Colonic mucosa (tissue), 4 donors: ENCODE results near the gene SORCS1. TPM values are rescaled to one million over a fixed set of nuclear protein-coding genes. Genes with fewer than 3 reads are reported as not detected.

Experiments used
- DNase-seq: peaks from one replicate; pipeline ENCODE4 v3.0.0-alpha.2; 2020
- H3K27ac ChIP-seq: fragments of 200-600 bp; one replicate; pipeline ENCODE4 v1.8.0; 2021
- H3K27me3 ChIP-seq: fragments of 200-600 bp; one replicate; pipeline ENCODE4 v1.8.0; 2021
- H3K36me3 ChIP-seq: fragments of 200-600 bp; one replicate; pipeline ENCODE4 v1.8.0; 2021
- H3K4me1 ChIP-seq: fragments of 200-600 bp; one replicate; pipeline ENCODE4 v1.8.0; 2021; ENCODE audit warnings: mild to moderate bottlenecking
- H3K4me3 ChIP-seq: fragments of 200-600 bp; one replicate; pipeline ENCODE4 v1.8.0; 2021
- H3K9ac ChIP-seq, 2 donors: one replicate each; pipeline ENCODE4 v1.7.0; 2013; ENCODE audit warnings: control low read depth in 2 of 2, low read depth in 2 of 2, low read length in 2 of 2
- H3K9me3 ChIP-seq: fragments of 200-600 bp; one replicate; pipeline ENCODE4 v1.8.0; 2021
- intact Hi-C: fragments of 100-400 bp; cut with DNase I; formaldehyde crosslinking; loops from one replicate; pipeline ENCODE4 v1.14.1; 2022
- total RNA-seq, 2 donors: library from RNA; stranded (reverse); fragmentation: NEBNext Ultra II Directional in 1 of 2; extraction: Animal tissue kit (Norgen Biotek cat#: 25700) in 1 of 2; gene quantifications; one replicate each; pipeline ENCODE4 v1.2.1, GENCODE V29; 2021
- TF ChIP-seq, protein P1 (sequence below): fragments of 200-600 bp; IDR thresholded peaks from one replicate; pipeline ENCODE4 v1.8.0; 2022; ENCODE audit warnings: antibody characterized with exemption, mild to moderate bottlenecking
- donor health status: healthy.
- donor health status: DM: no; HTN: no; CAD: no.
- donor health status: DM: no; HTN: no; CAD: no.

The SORCS1 gene
- total RNA-seq, 2 donors from 2014 or later: 0.40 to 1.6 TPM

DNA sequence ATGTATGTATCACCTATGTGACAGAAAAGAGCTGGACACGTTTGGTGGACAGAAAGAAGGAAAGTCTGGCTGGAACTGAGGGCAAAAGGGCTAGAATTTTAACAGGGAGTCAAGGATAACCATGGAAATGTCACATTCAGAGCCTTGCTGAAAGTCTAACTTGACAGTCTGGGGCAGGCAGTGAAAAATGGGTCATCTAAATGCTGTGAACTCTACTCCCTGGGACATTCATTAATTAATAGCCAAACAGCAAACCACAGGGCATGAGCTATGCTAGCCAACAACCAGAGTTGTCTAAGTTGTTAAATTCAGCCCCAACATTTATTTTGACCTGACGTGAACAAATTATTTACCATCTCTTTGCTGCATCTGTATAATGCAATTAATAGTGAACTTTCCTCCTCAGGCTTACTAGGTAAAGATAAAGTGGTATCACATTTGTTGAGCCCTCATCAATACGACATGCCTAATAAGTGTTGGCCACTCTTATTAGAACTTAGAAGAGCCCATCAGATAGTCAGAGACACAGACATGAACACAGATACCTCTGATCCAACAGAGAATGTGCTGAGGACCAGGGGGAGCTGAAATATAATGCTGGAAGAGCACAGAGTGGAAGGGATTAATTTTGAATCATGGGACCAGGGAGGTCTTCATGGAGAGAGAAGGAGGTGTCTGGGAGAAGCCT lies 109.9 kb downstream of the SORCS1 start:
- intact Hi-C loops: no loop called here
- no peaks in the 10 kb centered on the region for H3K9me3 ChIP-seq
- DNase-seq: no peak
- H3K27me3 ChIP-seq: no peaks in the 10 kb centered on the region
- TF ChIP-seq, protein P1, sequence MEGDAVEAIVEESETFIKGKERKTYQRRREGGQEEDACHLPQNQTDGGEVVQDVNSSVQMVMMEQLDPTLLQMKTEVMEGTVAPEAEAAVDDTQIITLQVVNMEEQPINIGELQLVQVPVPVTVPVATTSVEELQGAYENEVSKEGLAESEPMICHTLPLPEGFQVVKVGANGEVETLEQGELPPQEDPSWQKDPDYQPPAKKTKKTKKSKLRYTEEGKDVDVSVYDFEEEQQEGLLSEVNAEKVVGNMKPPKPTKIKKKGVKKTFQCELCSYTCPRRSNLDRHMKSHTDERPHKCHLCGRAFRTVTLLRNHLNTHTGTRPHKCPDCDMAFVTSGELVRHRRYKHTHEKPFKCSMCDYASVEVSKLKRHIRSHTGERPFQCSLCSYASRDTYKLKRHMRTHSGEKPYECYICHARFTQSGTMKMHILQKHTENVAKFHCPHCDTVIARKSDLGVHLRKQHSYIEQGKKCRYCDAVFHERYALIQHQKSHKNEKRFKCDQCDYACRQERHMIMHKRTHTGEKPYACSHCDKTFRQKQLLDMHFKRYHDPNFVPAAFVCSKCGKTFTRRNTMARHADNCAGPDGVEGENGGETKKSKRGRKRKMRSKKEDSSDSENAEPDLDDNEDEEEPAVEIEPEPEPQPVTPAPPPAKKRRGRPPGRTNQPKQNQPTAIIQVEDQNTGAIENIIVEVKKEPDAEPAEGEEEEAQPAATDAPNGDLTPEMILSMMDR: no peak
- H3K36me3 ChIP-seq: no peaks in the 10 kb centered on the region
- H3K27ac ChIP-seq: no peak overlapping the region
- no peak overlapping the region for H3K4me3 ChIP-seq
- no peak overlapping the region for H3K9ac ChIP-seq
- no peaks in the 10 kb centered on the region for H3K4me1 ChIP-seq

DNA sequence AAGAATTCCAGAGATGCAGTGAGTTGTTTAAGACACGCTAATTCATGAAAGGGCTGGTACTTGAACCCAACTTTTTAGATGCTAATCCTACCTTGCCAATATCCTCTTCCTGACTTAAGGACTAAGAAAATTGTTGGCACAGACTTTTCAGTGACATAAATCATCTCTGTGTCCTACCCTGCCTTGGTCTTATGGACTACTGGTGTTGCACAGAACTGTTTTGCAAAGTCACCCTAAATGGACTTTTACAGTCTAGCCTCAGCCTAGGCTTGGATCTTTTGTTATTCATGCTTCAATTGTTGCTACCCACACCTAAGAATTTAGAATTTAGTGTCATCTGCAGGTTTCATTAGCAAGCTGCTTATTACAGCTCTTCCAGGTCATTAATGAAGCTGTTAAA lies 112.7 kb downstream of the SORCS1 start:
- Histone ChIP-seq H3K4me1 (no peaks in the 10 kb centered on the region), H3K9me3 (no peaks in the 10 kb centered on the region), H3K36me3 (no peaks in the 10 kb centered on the region), H3K27me3 (no peaks in the 10 kb centered on the region), H3K4me3 (no peak overlapping the region), H3K9ac (no peak overlapping the region), H3K27ac (no peak overlapping the region)
- no peak for DNase-seq
- intact Hi-C loops: no loop called here
- TF ChIP-seq, protein P1: no peak

DNA sequence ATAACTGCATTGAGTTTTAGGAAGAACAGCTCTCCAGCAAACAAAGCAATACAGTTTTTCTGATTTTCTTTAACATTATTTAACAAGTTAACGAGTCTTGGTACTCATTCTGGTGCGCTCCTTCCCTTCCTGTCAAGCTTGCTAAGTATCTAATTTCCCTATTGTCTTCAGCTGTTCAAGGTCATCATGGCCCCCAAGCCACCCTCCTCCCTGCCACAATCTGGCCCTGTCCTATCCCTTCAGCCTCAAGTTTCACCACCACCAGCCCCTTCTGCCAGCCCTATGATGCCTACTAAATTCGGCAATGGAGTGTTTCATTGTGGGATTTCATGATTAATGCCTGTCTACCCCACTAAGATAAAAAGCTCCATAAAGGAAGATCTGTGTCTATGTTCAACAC lies 121.0 kb downstream of the SORCS1 start:
- Histone ChIP-seq H3K27me3 (no peaks in the 10 kb centered on the region), H3K4me3 (no peak overlapping the region), H3K36me3 (no peaks in the 10 kb centered on the region), H3K9ac (no peak overlapping the region), H3K27ac (no peak overlapping the region), H3K4me1 (no peaks in the 10 kb centered on the region), H3K9me3 (no peaks in the 10 kb centered on the region)
- DNase-seq: no peak
- intact Hi-C loops: no loop called here
- TF ChIP-seq, protein P1: no peak

DNA sequence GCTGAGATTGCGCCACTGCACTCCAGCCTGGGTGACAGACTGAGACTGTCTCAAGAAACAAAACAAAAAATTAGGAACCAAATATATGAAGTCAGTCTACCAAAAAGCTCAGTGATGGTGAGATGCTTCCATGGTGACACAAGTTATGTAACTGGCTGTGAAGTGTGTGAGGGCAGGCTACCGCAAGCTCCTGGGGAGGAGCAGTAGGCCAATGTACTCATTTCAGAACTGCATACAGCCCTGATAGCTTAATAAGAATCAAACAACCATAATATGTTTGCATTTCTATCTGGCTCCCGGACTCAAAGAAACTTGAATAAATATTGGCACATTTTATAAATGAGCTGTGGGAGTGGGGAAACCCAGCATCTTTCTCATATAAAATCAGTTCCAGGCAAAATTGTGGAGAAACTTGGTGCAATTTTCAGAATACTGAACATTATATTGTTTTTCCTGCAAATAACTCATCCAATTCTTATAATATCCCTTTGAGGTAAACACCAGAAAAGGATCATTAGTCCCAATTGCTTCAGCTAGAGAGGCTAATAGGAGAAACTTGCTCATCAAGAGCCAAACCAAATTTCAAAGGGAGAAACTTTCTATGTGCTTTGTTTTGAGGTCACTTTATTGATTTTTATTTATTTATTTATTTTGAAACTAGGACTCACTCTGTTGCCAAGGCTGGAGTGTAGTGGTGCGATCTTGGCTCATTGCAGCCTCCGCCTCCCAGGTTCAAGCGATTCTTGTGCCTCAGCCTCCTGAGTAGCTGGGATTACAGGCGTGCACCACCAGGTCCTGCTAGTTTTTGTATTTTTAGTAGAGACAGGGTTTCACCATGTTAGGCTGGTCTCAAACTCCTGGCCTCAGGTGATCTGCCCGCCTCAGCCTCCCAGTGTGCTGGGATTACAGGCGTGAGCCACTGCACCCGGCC lies 127.0 kb downstream of the SORCS1 start:
- H3K9me3 ChIP-seq: no peaks in the 10 kb centered on the region
- no peaks in the 10 kb centered on the region for H3K27me3 ChIP-seq
- H3K4me3 ChIP-seq: no peak overlapping the region
- TF ChIP-seq, protein P1: no peak
- no peak overlapping the region for H3K27ac ChIP-seq
- no peaks in the 10 kb centered on the region for H3K36me3 ChIP-seq
- intact Hi-C loops: no loop called here
- no peak for DNase-seq
- no peaks in the 10 kb centered on the region for H3K4me1 ChIP-seq
- no peak overlapping the region for H3K9ac ChIP-seq

DNA sequence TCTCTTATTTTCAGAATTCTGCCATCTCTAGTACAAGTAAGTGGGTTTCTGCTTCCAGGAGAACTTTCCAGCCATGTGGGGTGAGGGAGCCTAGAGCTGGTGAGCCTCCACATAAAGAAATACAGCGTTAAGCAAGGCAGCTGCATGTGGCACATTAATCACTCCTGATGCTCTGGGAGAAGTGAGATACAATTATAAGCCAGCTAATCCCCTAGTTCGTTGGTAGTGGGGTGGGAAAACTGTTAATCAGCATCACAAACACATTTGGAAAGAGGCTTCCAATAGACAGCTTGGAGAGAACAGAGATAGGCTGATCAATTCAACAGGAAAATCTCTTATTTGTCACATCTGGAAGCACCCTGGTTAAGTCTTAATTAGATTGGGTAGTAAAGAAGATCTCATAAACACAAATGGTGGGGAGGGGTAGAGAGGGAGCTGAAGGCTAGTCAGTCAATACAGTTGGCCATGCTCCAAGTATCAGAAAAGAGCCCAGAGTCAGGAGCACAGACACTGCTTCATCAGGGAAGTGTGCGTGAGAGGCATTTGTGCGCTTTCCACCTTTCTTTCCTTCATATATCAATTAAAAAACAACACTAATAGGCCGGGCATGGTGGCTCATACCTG lies 130.6 kb downstream of the SORCS1 start:
- no peaks in the 10 kb centered on the region for H3K4me1 ChIP-seq
- intact Hi-C loops: no loop called here
- H3K9ac ChIP-seq: no peak overlapping the region
- H3K36me3 ChIP-seq: no peaks in the 10 kb centered on the region
- no peak overlapping the region for H3K4me3 ChIP-seq
- no peak for DNase-seq
- H3K27ac ChIP-seq: no peak overlapping the region
- H3K27me3 ChIP-seq: no peaks in the 10 kb centered on the region
- TF ChIP-seq, protein P1: no peak
- H3K9me3 ChIP-seq: no peaks in the 10 kb centered on the region
